Measurements from ENCODE around the gene SLIT1.

Gene SLIT1

DNA sequence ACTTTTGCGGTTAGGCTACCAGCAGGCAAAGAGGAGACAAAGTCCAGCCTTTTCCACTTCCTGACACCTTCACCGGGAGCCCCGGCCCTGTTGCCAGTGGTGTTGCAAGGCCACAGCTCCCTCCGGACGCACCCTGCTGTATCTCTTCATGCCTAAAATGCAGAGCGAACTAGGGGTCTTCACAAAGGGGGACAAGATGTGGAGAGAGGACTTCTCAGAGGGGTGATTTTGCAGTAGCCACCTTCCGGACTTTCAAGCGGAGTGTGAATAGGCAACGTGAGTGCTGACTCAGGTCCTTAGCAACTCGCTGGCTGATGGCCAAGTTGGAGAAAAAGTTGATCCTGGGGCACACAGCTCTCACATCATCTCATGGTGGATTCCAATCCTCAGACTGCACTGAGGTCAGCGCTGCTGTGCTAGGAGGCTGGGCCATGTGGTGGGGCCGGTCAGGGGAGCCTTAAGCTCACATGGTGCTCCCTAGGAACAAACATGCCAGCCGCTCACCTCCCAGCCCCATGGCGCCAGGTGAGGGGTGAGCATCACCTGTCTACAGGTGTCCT lies 187.3 kb downstream of the SLIT1 start:
- TF ChIP-seq FOXP2 (optimal IDR thresholded peaks at IDR 0.05; ENCODE audit: control extremely low read depth, extremely low read length, insufficient read depth): no peak
- no peak for TF ChIP-seq EZH2 (IDR thresholded peaks at IDR 0.05)
- TF ChIP-seq POLR2AphosphoS5 (IDR thresholded peaks at IDR 0.05; ENCODE audit: borderline replicate concordance, low read depth, low read length): no peak
- DNase-seq (ENCODE audit: low read depth, low spot score): no peak
- no peak overlapping the region for H3K9ac ChIP-seq (ENCODE audit: insufficient read length)
- H3K36me3 ChIP-seq (ENCODE audit: insufficient read depth, low read length): no peaks in the 10 kb centered on the region
- no peaks in the 10 kb centered on the region for H3K9me3 ChIP-seq (ENCODE audit: low read depth, low read length)
- no peak overlapping the region for H3K4me3 ChIP-seq
- H3K27ac ChIP-seq: no peak overlapping the region

DNA sequence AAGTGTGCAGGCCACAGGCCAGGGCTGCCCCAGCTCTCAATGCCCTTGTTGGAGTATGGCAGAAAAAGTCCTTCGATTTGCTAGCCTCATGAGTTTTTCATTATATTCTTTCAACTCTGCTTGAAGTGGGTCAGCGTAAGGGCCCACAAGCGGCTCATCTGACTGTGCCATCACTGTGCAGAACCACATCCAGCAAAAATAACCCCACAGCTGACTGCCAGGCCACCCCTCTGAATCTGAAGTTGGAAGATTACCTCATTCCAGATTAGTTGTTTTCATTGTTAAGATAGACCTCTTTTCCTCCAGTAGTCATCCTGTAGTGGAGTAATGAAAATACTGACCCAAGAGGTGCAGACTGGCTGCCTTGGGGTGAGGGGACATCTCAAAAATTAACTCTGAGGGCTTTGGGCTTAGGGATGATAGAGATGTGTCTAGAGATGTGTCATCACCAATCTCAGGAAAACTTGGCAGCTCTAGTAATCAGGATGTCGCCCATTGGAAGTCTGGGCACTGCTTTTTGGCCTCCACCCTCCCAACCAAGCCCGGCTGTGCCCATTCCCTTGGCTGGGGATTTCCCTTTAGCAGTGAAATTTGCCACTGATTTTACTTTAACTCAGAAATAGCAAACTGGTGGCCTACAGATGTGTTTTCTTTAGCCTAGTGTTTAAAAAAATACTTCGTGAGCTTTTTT lies 189.3 kb downstream of the SLIT1 start:
- Histone ChIP-seq H3K4me3 (no peak overlapping the region), H3K9me3 (ENCODE audit: low read depth, low read length) (no peaks in the 10 kb centered on the region), H3K9ac (ENCODE audit: insufficient read length) (no peak overlapping the region), H3K27ac (no peak overlapping the region), H3K36me3 (ENCODE audit: insufficient read depth, low read length) (no peaks in the 10 kb centered on the region)
- DNase-seq (ENCODE audit: low read depth, low spot score): no peak
- no peak for TF ChIP-seq EZH2 (IDR thresholded peaks at IDR 0.05)
- no peak for TF ChIP-seq POLR2AphosphoS5 (IDR thresholded peaks at IDR 0.05; ENCODE audit: borderline replicate concordance, low read depth, low read length)
- TF ChIP-seq FOXP2 (optimal IDR thresholded peaks at IDR 0.05; ENCODE audit: control extremely low read depth, extremely low read length, insufficient read depth): no peak

DNA sequence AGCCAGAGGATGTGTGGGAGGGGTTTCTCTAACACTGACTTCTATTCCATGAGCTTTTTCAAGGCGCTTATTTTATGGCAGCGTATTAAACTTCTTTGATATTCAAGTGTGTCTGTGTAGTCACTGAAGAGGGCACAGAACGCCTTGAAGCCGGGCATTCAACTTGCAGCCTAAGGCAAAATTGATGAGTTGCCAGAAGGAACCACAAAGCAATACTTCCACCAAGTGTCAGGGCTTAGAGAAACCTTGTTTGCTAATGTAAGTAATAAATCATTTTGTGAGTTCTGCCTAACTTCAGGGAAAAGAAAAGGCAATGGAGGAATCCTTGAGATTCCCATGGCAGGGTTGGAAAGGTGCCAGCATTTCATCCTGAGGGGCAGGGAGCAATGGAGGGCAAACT lies 189.9 kb downstream of the SLIT1 start:
- Histone ChIP-seq H3K27ac (no peak overlapping the region), H3K9ac (ENCODE audit: insufficient read length) (no peak overlapping the region), H3K36me3 (ENCODE audit: insufficient read depth, low read length) (no peaks in the 10 kb centered on the region), H3K9me3 (ENCODE audit: low read depth, low read length) (no peaks in the 10 kb centered on the region), H3K4me3 (no peak overlapping the region)
- peak; percentile 50 for DNase-seq (ENCODE audit: low read depth, low spot score)
- TF ChIP-seq POLR2AphosphoS5 (IDR thresholded peaks at IDR 0.05; ENCODE audit: borderline replicate concordance, low read depth, low read length) (no peak), EZH2 (IDR thresholded peaks at IDR 0.05) (no peak)

DNA sequence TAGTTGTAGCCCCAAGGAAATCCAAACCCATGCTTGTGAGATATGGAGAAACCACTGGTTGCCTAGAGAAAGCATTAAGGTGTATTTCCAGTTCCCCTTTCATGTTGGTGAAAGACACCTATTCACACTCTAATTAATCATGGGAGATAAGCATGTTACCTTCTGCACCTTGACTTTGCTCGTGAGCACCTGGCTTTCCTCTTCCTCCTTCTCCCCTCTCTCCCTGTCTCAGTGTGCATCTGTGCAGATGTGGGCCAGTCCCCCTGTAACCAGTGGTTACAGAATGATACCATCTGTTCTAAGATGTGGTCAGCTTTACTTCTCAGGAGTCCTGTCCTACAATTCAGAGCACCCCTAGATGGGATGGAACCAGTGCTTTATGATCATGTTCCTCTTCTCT lies 193.0 kb downstream of the SLIT1 start:
- Histone ChIP-seq H3K9ac (ENCODE audit: insufficient read length) (no peak overlapping the region), H3K9me3 (ENCODE audit: low read depth, low read length) (no peaks in the 10 kb centered on the region), H3K4me3 (no peak overlapping the region), H3K36me3 (ENCODE audit: insufficient read depth, low read length) (no peaks in the 10 kb centered on the region), H3K27ac (no peak overlapping the region)
- TF ChIP-seq POLR2AphosphoS5 (IDR thresholded peaks at IDR 0.05; ENCODE audit: borderline replicate concordance, low read depth, low read length) (no peak), EZH2 (IDR thresholded peaks at IDR 0.05) (no peak), FOXP2 (optimal IDR thresholded peaks at IDR 0.05; ENCODE audit: control extremely low read depth, extremely low read length, insufficient read depth) (no peak)
- DNase-seq (ENCODE audit: low read depth, low spot score): no peak

DNA sequence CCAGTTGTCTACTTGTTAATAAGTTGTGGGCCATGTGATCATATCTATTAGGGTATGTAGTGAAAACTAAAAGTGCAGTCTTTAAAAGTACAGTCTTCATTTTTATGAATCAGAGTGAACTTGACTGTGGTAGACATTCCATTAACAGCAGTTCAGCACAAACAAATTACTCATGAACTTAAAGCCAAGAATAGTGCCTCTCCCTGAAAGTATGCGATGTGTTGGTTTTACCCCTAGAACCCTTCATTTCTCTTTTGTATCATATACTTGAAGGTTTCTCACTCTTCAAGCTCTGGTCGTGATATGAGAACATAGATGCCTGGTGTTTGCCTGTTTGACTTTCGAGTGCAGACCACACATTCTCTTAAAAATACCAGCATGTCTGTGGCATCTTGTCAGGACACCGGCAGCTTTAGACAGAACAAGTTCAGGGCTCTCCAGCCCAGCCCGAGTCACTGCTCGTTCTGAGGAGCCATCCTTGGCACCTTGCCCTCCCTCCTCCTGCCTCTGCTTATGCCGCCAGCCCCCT lies 194.4 kb downstream of the SLIT1 start:
- TF ChIP-seq EZH2 (IDR thresholded peaks at IDR 0.05) (no peak), POLR2AphosphoS5 (IDR thresholded peaks at IDR 0.05; ENCODE audit: borderline replicate concordance, low read depth, low read length) (no peak), FOXP2 (optimal IDR thresholded peaks at IDR 0.05; ENCODE audit: control extremely low read depth, extremely low read length, insufficient read depth) (no peak)
- Histone ChIP-seq H3K27ac (no peak overlapping the region), H3K4me3 (no peak overlapping the region), H3K9ac (ENCODE audit: insufficient read length) (no peak overlapping the region), H3K36me3 (ENCODE audit: insufficient read depth, low read length) (no peaks in the 10 kb centered on the region), H3K9me3 (ENCODE audit: low read depth, low read length) (no peaks in the 10 kb centered on the region)
- no peak for DNase-seq (ENCODE audit: low read depth, low spot score)

DNA sequence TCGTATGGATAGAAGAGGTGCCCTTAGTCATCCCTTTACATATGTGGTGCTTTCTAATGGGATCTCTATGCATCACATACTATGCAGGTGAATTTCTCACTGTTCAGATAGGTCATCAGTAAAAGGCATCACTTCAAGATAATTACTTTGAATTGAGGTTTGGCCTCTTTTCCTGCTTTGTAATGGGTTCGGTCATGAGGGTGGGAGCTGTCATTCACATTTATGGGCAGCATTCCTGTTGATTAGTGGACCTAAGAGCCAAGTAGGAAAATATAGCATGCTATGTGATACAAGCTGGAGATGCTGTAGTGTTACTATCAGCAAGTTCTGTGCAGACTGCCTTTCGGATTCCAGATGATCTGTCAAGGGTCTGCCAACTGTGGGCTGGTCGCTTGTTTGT lies 197.3 kb downstream of the SLIT1 start:
- no peak overlapping the region for H3K9ac ChIP-seq (ENCODE audit: insufficient read length)
- H3K27ac ChIP-seq: no peak overlapping the region
- no peak for DNase-seq (ENCODE audit: low read depth, low spot score)
- H3K36me3 ChIP-seq (ENCODE audit: insufficient read depth, low read length): no peaks in the 10 kb centered on the region
- H3K9me3 ChIP-seq (ENCODE audit: low read depth, low read length): no peaks in the 10 kb centered on the region
- TF ChIP-seq EZH2 (IDR thresholded peaks at IDR 0.05) (no peak), FOXP2 (optimal IDR thresholded peaks at IDR 0.05; ENCODE audit: control extremely low read depth, extremely low read length, insufficient read depth) (no peak), POLR2AphosphoS5 (IDR thresholded peaks at IDR 0.05; ENCODE audit: borderline replicate concordance, low read depth, low read length) (no peak)
- H3K4me3 ChIP-seq: no peak overlapping the region

DNA sequence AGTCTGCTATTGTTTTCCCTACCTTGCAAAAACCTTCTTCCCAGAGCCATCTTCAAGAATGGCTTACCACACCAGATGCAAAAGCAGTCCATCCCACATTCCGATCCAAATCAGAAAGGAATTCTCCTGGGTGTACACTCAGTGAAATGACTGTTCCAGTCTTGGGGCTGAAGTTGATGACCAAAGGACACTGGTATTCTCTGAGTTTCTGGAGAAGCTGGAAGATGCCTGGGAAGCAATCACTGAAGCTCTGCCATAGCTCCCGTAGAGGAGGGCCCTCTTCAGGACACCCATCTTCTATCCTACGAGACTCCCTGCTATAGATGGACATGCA lies 197.9 kb downstream of the SLIT1 start:
- Histone ChIP-seq H3K27ac (no peak overlapping the region), H3K36me3 (ENCODE audit: insufficient read depth, low read length) (no peaks in the 10 kb centered on the region), H3K9me3 (ENCODE audit: low read depth, low read length) (no peaks in the 10 kb centered on the region), H3K9ac (ENCODE audit: insufficient read length) (no peak overlapping the region), H3K4me3 (no peak overlapping the region)
- no peak for TF ChIP-seq EZH2 (IDR thresholded peaks at IDR 0.05)
- no peak for TF ChIP-seq FOXP2 (optimal IDR thresholded peaks at IDR 0.05; ENCODE audit: control extremely low read depth, extremely low read length, insufficient read depth)
- no peak for TF ChIP-seq POLR2AphosphoS5 (IDR thresholded peaks at IDR 0.05; ENCODE audit: borderline replicate concordance, low read depth, low read length)
- no peak for DNase-seq (ENCODE audit: low read depth, low spot score)

DNA sequence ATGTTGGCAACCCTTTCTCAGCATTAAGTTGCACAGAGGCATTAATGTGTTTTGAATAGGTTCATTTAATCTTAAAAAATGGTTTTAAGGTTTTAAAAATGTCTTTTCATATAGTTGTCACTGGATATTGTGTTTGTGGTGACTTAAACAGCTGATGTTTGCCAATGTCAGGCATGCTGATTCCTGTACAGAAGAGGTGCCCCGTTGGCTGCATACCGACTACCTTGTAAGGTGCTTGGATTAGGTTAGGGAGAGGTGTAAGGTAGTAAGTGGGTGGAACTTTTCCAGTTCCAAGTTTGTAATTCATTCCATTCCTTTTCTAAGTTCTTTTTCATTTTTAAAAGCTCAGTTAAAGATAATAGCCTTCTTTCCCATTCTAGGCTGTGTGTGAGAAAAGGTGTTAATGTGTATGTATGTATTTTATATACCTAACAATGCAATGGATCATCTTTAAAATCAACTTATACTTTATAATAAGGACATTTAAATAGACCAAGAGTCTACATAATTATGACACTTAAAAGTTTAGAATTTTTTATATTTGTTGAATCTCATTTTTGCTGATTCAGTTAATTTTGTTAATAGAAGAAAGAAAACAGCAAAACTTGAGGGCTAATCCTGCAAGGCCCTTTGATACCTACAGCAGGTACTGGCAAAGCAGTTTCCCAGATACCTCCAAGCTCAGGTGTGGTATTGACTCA lies 198.5 kb downstream of the SLIT1 start:
- Histone ChIP-seq H3K36me3 (ENCODE audit: insufficient read depth, low read length) (no peaks in the 10 kb centered on the region), H3K27ac (no peak overlapping the region), H3K9ac (ENCODE audit: insufficient read length) (no peak overlapping the region), H3K4me3 (no peak overlapping the region), H3K9me3 (ENCODE audit: low read depth, low read length) (no peaks in the 10 kb centered on the region)
- no peak for DNase-seq (ENCODE audit: low read depth, low spot score)
- TF ChIP-seq POLR2AphosphoS5 (IDR thresholded peaks at IDR 0.05; ENCODE audit: borderline replicate concordance, low read depth, low read length) (no peak), EZH2 (IDR thresholded peaks at IDR 0.05) (no peak), FOXP2 (optimal IDR thresholded peaks at IDR 0.05; ENCODE audit: control extremely low read depth, extremely low read length, insufficient read depth) (no peak)

Data from SK-N-MC (cell line).